ENCODE results near the gene DENND6B.

DNA sequence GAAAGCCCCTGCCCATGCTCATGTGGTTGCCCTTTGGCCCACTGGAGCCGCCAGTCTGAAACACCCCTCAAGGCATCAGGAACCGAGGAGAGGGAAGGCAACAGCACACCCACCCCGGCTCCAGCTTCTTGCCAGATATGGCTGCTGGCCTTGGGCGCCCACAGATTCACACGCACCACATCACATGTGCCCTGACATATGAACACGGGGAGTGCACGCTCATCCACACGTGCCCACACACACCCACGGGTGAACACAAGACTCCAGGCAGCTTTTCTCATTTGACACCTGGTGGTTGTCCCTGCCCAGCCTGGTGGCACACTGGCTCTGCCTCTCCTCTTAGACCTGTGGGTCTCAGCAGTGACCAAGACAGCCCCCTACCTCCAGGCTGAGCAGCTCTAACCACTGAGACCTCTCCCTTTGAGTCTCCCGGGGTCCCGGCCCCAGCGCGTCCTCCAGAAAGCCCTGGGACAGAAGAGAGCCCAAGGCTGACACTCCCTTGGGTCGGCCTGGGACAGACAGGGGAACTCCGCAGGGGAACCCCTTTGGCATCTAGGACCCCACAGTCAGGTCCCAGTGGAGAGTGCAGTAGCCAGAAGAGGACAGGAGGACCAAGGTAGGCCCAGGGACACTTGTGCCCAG is 62.6 kb downstream of the DENND6B start:
- TF ChIP-seq, protein P1, sequence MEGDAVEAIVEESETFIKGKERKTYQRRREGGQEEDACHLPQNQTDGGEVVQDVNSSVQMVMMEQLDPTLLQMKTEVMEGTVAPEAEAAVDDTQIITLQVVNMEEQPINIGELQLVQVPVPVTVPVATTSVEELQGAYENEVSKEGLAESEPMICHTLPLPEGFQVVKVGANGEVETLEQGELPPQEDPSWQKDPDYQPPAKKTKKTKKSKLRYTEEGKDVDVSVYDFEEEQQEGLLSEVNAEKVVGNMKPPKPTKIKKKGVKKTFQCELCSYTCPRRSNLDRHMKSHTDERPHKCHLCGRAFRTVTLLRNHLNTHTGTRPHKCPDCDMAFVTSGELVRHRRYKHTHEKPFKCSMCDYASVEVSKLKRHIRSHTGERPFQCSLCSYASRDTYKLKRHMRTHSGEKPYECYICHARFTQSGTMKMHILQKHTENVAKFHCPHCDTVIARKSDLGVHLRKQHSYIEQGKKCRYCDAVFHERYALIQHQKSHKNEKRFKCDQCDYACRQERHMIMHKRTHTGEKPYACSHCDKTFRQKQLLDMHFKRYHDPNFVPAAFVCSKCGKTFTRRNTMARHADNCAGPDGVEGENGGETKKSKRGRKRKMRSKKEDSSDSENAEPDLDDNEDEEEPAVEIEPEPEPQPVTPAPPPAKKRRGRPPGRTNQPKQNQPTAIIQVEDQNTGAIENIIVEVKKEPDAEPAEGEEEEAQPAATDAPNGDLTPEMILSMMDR (IDR thresholded peaks at IDR 0.05), result no peak
- TF ChIP-seq POLR2AphosphoS5 (IDR thresholded peaks at IDR 0.05), result no peak
- no peak for TF ChIP-seq POLR2A (IDR thresholded peaks at IDR 0.05)
